Endothelial cell (in vitro differentiated cells): ENCODE data around the gene TEX54. TPM values are rescaled to one million over a fixed set of nuclear protein-coding genes. Genes with fewer than 3 reads are reported as not detected.
"Not testable (repeated sequence)": the region's sequence is repeated elsewhere in the genome, so short reads cannot be mapped to it uniquely, and the experiment has no call there.

ENCODE experiments used
- DNase-seq: peaks from one replicate; pipeline ENCODE4 v3.0.0; 2021; ENCODE audit warnings: low spot score
- H3K27ac Mint-ChIP-seq: one replicate; pipeline ENCODE4 v1.8.0; 2021; ENCODE audit warnings: mixed read lengths, inconsistent platforms; ENCODE audit not compliant: unreplicated experiment
- H3K27me3 Mint-ChIP-seq: one replicate; pipeline ENCODE4 v1.8.0; 2021; ENCODE audit warnings: mild to moderate bottlenecking, moderate library complexity, mixed read lengths, inconsistent platforms; ENCODE audit not compliant: unreplicated experiment
- H3K36me3 Mint-ChIP-seq: one replicate; pipeline ENCODE4 v1.8.0; 2021; ENCODE audit warnings: mild to moderate bottlenecking, low read depth, mixed read lengths, inconsistent platforms; ENCODE audit not compliant: unreplicated experiment
- H3K4me1 Mint-ChIP-seq: one replicate; pipeline ENCODE4 v1.8.0; 2021; ENCODE audit warnings: mild to moderate bottlenecking, mixed read lengths, inconsistent platforms; ENCODE audit not compliant: unreplicated experiment
- H3K4me3 Mint-ChIP-seq: one replicate; pipeline ENCODE4 v1.8.0; 2021; ENCODE audit warnings: mild to moderate bottlenecking, mixed read lengths, inconsistent platforms; ENCODE audit not compliant: unreplicated experiment
- H3K9me3 Mint-ChIP-seq: one replicate; pipeline ENCODE4 v1.8.0; 2021; ENCODE audit warnings: mixed read lengths, inconsistent platforms; ENCODE audit not compliant: unreplicated experiment
- CTCF ChIP-seq: fragments of 200-600 bp; sonication (generic); IDR thresholded peaks from one replicate; pipeline ENCODE4 v1.5.0; 2021; ENCODE audit warnings: antibody characterized with exemption; ENCODE audit not compliant: unreplicated experiment
- total RNA-seq: library from RNA; stranded (reverse); fragmentation: NEBNext Ultra II Directional; extraction: Animal tissue kit (Norgen Biotek cat#: 25700); gene quantifications from one replicate; pipeline ENCODE4 v1.2.1, GENCODE V29; 2021; ENCODE audit not compliant: unreplicated experiment

The TEX54 gene
- total RNA-seq, 1 donor from 2014 or later, result not detected

- Mint-ChIP-seq H3K36me3 (no peaks in the 10 kb centered on the region), H3K9me3 (no peaks in the 10 kb centered on the region), H3K4me3 (no peak overlapping the region), H3K4me1 (peaks cover 12% of the 10 kb centered on the region), H3K27me3 (peaks cover 3% of the 10 kb centered on the region), H3K27ac (no peak overlapping the region)
- TF ChIP-seq CTCF, result no peak
- no peak for DNase-seq
These were observed 42.2 kb upstream of the TEX54 start for GRCh38 chr11:62874851-62875250.

- no peaks in the 10 kb centered on the region for H3K27me3 Mint-ChIP-seq
- no peak overlapping the region for H3K27ac Mint-ChIP-seq
- H3K9me3 Mint-ChIP-seq, result no peaks in the 10 kb centered on the region
- no peak for TF ChIP-seq CTCF
- H3K4me1 Mint-ChIP-seq, result peaks cover 5% of the 10 kb centered on the region
- peaks cover 4% of the 10 kb centered on the region for H3K36me3 Mint-ChIP-seq
- DNase-seq, result no peak
- H3K4me3 Mint-ChIP-seq, result peak overlapping the region; percentile 29
These were observed 33.0 kb upstream of the TEX54 start for GRCh38 chr11:62865635-62866034.

GRCh38 chr11:62863687-62864335 is 31.2 kb upstream of the TEX54 start:
- Mint-ChIP-seq H3K9me3 (no peaks in the 10 kb centered on the region), H3K36me3 (peaks cover 4% of the 10 kb centered on the region), H3K27me3 (peaks cover 6% of the 10 kb centered on the region), H3K4me1 (peaks cover 9% of the 10 kb centered on the region), H3K4me3 (peak overlapping the region; percentile 44), H3K27ac (no peak overlapping the region)
- no peak for DNase-seq
- no peak for TF ChIP-seq CTCF

- H3K27ac Mint-ChIP-seq, result peak overlapping the region; percentile 36
- DNase-seq, H3K27me3 Mint-ChIP-seq, H3K36me3 Mint-ChIP-seq, H3K4me3 Mint-ChIP-seq, H3K9me3 Mint-ChIP-seq: not testable (repeated sequence)
- peaks cover 18% of the 10 kb centered on the region for H3K4me1 Mint-ChIP-seq
These were observed 29.0 kb upstream of the TEX54 start for GRCh38 chr11:62861564-62862192.

- no peak for TF ChIP-seq CTCF
- Mint-ChIP-seq H3K4me1 (peaks cover 18% of the 10 kb centered on the region), H3K27me3 (peaks cover 10% of the 10 kb centered on the region), H3K4me3 (no peak overlapping the region), H3K9me3 (no peaks in the 10 kb centered on the region), H3K27ac (peak overlapping the region; percentile 48), H3K36me3 (peaks cover 4% of the 10 kb centered on the region)
- DNase-seq, result no peak
These were observed 28.4 kb upstream of the TEX54 start for GRCh38 chr11:62860835-62861563.

- not testable (repeated sequence) for H3K4me3 Mint-ChIP-seq
- peaks cover 33% of the 10 kb centered on the region for H3K4me1 Mint-ChIP-seq
These were observed 26.7 kb upstream of the TEX54 start for GRCh38 chr11:62859281-62859703.

More at GRCh38 chr11:62859281-62859703, 26.7 kb upstream of the TEX54 start:
- not testable (repeated sequence) for H3K27ac Mint-ChIP-seq, DNase-seq, H3K9me3 Mint-ChIP-seq
- H3K27me3 Mint-ChIP-seq, result peaks cover 22% of the 10 kb centered on the region
- peaks cover 16% of the 10 kb centered on the region for H3K36me3 Mint-ChIP-seq
